Measurements from ENCODE around the gene S100A4. TPM values are rescaled to one million over a fixed set of nuclear protein-coding genes. Genes with fewer than 3 reads are reported as not detected.

S100A4 gene
- total RNA-seq, 2 experiments from 2014 or later = 109 to 118 TPM

DNA sequence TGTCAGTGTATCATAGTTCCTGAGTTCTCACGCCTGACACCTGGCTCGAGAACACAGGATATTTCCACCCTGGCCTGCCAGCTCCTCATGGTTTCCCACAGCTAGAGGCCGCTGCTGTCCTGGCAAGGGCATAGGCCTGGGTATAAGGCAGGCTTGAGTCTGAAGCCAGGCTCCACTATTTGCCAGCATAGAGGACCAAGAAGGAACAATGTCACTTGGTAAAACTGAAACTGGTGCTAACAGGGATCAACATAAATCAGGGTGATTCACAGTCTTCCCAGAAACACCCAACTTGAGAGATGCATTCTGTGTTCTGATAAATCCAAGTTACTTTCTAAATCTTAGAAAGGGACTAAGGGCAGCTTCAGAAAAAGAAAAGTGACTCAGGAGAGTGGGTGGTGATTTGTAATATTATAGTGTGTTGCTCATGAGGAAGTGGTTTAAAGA is 27.0 kb upstream of the S100A4 start:
- ATAC-seq (peak; percentile 79), DNase-seq (peak; percentile 78)
- Mint-ChIP-seq H3K9me3 (no peaks in the 10 kb centered on the region), H3K27me3 (peaks cover 8% of the 10 kb centered on the region), H3K4me1 (ENCODE audit: low read depth) (peaks cover 34% of the 10 kb centered on the region), H3K4me3 (no peak overlapping the region), H3K27ac (peak overlapping the region; percentile 69), H3K36me3 (ENCODE audit: low read depth) (no peaks in the 10 kb centered on the region)
- intact Hi-C loops (cut with micrococcal nuclease) = no loop called here
- ChIA-PET POLR2A (interaction anchor here (0.6 to 6.3 kb wide), 13 partner anchors 9 to 1508 kb away, joined by 3 to 80 read pairs (median 3); partner anchors contain the start of gene S100A6), CTCF (interaction anchor here (0.7 to 7.7 kb wide), 33 partner anchors 9 to 156 kb away, joined by 3 to 191 read pairs (median 5); partner anchors contain the start of genes CHTOP, NPR1, S100A1 and S100A13)
- TF ChIP-seq, protein P1, sequence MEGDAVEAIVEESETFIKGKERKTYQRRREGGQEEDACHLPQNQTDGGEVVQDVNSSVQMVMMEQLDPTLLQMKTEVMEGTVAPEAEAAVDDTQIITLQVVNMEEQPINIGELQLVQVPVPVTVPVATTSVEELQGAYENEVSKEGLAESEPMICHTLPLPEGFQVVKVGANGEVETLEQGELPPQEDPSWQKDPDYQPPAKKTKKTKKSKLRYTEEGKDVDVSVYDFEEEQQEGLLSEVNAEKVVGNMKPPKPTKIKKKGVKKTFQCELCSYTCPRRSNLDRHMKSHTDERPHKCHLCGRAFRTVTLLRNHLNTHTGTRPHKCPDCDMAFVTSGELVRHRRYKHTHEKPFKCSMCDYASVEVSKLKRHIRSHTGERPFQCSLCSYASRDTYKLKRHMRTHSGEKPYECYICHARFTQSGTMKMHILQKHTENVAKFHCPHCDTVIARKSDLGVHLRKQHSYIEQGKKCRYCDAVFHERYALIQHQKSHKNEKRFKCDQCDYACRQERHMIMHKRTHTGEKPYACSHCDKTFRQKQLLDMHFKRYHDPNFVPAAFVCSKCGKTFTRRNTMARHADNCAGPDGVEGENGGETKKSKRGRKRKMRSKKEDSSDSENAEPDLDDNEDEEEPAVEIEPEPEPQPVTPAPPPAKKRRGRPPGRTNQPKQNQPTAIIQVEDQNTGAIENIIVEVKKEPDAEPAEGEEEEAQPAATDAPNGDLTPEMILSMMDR (IDR thresholded peaks at IDR 0.05) = peak; percentile 67

- Mint-ChIP-seq H3K9me3 (no peaks in the 10 kb centered on the region), H3K4me1 (ENCODE audit: low read depth) (peaks cover 41% of the 10 kb centered on the region), H3K27me3 (peaks cover 3% of the 10 kb centered on the region), H3K36me3 (ENCODE audit: low read depth) (no peaks in the 10 kb centered on the region), H3K27ac (peak overlapping the region; percentile 27), H3K4me3 (no peak overlapping the region)
- ATAC-seq (no peak), DNase-seq (no peak)
- intact Hi-C loops (cut with micrococcal nuclease) = no loop called here
- POLR2A ChIA-PET = interaction anchor here (0.7 to 6.3 kb wide), 7 partner anchors 8 to 76 kb away, joined by 3 to 80 read pairs (median 4); partner anchors contain the start of genes CHTOP and S100A6
- CTCF ChIA-PET = interaction anchor here (0.7 to 7.7 kb wide), 23 partner anchors 8 to 157 kb away, joined by 3 to 191 read pairs (median 6); partner anchors contain the start of genes CHTOP, NPR1, S100A1 and S100A13
- TF ChIP-seq, protein P1 (IDR thresholded peaks at IDR 0.05) = no peak
Measured at GRCh38 chr1:153571706-153572105, 26.1 kb upstream of the S100A4 start.

- ChIA-PET CTCF (interaction anchor here (1.0 to 7.7 kb wide), 7 partner anchors 10 to 61 kb away, joined by 3 to 191 read pairs (median 14); partner anchors contain the start of genes S100A14, S100A5 and S100A6), POLR2A (interaction anchor here (1.5 to 6.3 kb wide), 2 partner anchors 36 to 63 kb away, joined by 5 to 80 read pairs; partner anchors contain the start of genes CHTOP and S100A6)
- Mint-ChIP-seq H3K36me3 (ENCODE audit: low read depth) (no peaks in the 10 kb centered on the region), H3K27ac (no peak overlapping the region), H3K9me3 (no peaks in the 10 kb centered on the region), H3K27me3 (peaks cover under 1% of the 10 kb centered on the region), H3K4me1 (ENCODE audit: low read depth) (peaks cover 48% of the 10 kb centered on the region), H3K4me3 (no peak overlapping the region)
- no peak for DNase-seq
- intact Hi-C loops (cut with micrococcal nuclease) = no loop called here
- TF ChIP-seq, protein P1 (IDR thresholded peaks at IDR 0.05) = no peak
- no peak for ATAC-seq
Measured at GRCh38 chr1:153570874-153571273, 25.3 kb upstream of the S100A4 start.

GRCh38 chr1:153569465-153569864 is 23.9 kb upstream of the S100A4 start:
- ATAC-seq = no peak
- TF ChIP-seq, protein P1 (IDR thresholded peaks at IDR 0.05) = no peak
- Mint-ChIP-seq H3K4me3 (no peak overlapping the region), H3K27me3 (no peaks in the 10 kb centered on the region), H3K9me3 (no peaks in the 10 kb centered on the region), H3K27ac (no peak overlapping the region), H3K36me3 (ENCODE audit: low read depth) (no peaks in the 10 kb centered on the region), H3K4me1 (ENCODE audit: low read depth) (peaks cover 55% of the 10 kb centered on the region)
- intact Hi-C loops (cut with micrococcal nuclease) = loop anchor here (2.0 kb wide), 1 partner anchor 37 kb away; no protein-coding TSS in a partner anchor
- ChIA-PET CTCF (interaction anchor here (1.0 to 7.7 kb wide), 8 partner anchors 25 to 417 kb away, joined by 3 to 191 read pairs (median 7); partner anchors contain the start of genes RAB13, S100A14, S100A4 and S100A6), POLR2A (interaction anchor here (1.0 to 6.3 kb wide), 2 partner anchors 28 to 35 kb away, joined by 3 to 80 read pairs; partner anchors contain the start of gene S100A6)
- DNase-seq = no peak

Measured in activated CD8-positive, alpha-beta T cell treated with anti-CD3 and anti-CD28 coated beads for 36 hours (primary cell).